HG02981 (cell line): Measurements from ENCODE around the gene SON.
"Not testable (repeated sequence)": the region's sequence is repeated elsewhere in the genome, so short reads cannot be mapped to it uniquely, and the experiment has no call there.

Experiments used
- ATAC-seq: cut with Tn5 transposase; IDR thresholded peaks from one replicate; pipeline ENCODE4 v1.9.1; 2021; ENCODE audit warnings: mild to moderate bottlenecking, moderate library complexity; ENCODE audit not compliant: unreplicated experiment

Gene SON

GRCh38 chr21:33572350-33572749 lies 29.5 kb downstream of the SON start:
- ATAC-seq: no peak

- ATAC-seq: not testable (repeated sequence)
Measured at GRCh38 chr21:33576741-33577141, 33.9 kb downstream of the SON start.

GRCh38 chr21:33578214-33578613 lies 35.4 kb downstream of the SON start:
- ATAC-seq: no peak

- no peak for ATAC-seq
Measured at GRCh38 chr21:33578959-33579542, 36.2 kb downstream of the SON start.

- no peak for ATAC-seq
Measured at GRCh38 chr21:33584455-33584854, 41.6 kb downstream of the SON start.

DNA sequence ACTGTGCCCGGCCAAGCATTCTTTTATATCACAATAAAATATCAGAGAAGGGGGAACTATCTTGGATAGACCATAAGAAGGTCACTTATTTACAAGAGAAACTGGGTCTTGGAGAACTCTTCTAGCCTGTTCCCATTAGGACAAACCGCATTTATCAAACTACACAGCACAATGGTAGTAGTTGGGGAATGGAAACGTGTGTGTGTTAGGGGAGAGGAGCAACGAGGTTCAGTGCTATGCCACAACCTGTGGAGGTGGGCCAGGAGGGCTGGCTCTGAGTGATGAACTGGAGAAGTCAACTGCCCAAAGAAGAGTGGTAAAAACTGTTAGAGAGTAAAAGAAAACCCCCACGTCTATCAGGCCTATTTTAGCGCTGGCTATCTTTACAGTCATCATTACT lies 44.1 kb downstream of the SON start:
- ATAC-seq: no peak

DNA sequence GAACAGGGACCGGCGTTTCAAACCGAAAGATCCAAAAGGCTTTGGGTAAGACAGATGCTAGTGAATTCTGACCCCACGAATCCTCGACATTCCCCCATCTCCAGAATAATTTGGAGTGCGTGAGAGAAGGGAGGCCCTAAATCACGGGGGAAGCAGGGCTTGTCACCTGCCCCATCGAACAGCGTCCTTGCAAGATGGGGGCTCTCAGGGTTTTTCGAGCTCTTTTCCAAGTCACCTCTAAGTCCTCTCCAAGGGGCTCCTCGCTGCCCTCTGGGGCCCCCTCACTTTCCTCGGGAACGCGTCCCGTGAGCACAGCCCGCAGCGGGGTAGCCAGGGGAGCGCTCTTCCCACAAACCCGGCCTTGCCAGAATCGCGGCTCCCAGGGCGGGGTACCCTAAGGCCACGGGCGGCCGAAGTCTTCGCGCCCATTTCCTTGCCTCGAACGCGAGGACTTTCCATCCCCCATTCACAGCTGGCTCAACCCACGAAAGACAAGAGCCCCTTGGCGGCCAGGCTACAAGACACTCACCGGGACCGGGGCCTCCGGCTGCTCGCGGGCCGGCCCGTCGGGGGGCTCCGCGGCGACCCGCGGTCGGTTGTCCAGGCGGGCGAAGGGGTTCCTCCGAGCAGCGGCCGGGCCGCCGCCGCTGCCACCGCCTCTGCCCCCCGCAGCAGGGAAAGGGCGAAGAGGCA lies 45.1 kb downstream of the SON start:
- peak; percentile 28 for ATAC-seq

GRCh38 chr21:33588485-33589335 lies 45.9 kb downstream of the SON start, which contains the start of gene DONSON:
DONSON (minus strand) TSS chr21:33588684; CDS start chr21:33588641, 43 bp downstream.
- peak; percentile 85 for ATAC-seq

DNA sequence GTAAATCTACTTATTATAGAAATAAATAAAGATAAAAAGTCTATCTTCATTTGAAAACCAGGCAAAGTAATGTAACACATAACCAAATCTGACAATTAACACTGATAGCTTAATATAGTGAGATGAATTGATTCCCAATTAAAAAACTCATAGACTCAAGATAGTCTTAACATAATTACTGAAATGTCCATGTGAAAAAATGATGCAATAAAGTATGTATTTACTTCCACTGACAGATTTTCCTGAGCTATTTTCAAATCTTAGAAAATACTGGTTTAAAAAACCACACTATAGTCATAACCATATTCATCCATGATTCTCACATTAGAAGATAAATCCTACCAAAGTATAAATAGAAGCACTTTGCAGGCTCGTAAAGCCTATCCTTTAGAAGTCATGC lies 55.2 kb downstream of the SON start:
- no peak for ATAC-seq

DNA sequence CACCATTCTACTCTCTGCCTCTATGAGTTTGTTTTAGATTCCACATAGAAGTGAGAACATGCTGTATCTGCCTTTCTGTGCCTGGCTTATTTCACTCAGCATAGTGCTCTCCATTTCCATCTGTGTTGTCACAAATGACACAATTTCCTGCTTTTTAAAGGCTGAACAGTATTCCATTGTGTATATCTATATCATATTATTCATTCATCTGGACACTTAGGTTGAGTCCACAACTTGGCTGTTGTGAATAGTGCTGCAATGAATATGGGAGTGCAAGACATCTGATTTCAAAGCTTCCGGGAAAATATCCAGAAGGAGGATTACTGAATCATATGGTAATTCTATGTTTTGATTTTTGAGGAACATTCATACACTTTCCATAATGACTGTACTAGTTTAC lies 65.7 kb downstream of the SON start:
- ATAC-seq: no peak

GRCh38 chr21:33611006-33611744 lies 68.3 kb downstream of the SON start:
- ATAC-seq: no peak

DNA sequence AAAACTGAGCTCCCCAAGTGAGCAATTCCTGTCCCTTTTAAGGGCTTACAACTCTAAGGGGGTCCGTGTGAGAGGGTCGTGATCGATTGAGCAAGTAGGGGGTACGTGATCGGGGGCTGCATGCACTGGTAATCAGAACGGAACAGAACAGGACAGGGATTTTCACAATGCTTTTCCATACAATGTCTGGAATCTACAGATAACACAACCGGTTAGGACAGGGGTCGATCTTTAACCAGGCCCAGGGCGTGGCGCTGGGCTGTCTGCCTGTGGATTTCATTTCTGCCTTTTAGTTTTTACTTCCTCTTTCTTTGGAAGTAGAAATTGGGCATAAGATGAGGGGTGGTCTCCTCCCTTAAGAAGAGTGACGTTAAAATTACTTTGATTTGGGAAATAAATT lies 74.7 kb downstream of the SON start:
- not testable (repeated sequence) for ATAC-seq

- no peak for ATAC-seq
Measured at GRCh38 chr21:33618407-33618806, 75.6 kb downstream of the SON start.

DNA sequence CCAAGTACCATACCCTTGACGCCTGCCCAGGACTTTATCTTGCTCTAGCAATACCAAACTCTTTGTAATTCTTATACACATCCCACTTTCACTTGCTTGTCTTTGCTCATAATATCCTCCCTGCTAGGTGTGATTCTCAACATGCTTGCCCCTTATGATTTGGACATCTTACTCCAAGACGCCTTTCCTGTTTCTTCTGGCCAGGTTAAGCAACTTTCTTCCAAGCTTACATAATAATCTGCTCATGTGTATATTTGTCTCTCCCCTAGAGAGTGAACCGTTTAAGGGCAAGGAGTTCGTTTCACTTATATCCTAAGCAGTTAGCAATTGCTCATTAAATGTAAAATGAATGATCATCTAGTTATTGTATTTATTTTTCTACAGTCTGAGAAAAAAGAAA lies 76.9 kb downstream of the SON start:
- ATAC-seq: no peak

DNA sequence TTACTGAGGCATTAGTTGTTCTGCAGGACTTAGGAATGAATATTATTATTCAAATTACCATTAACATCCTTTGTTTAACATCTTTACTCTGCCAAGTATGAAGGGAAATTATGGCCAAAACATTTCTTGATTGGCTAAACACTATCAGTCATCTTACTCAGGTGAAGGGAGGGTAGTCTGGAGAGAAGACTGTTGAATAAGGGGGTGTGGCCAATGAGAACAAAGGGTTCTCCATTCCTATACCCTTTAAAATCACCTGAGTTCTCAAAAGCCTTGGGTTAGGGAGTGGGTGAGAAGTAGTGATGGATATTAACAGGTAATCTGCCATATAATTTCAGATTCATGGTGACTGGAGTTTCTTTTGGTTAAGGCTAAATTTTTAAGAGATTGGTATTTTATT lies 79.4 kb downstream of the SON start:
- ATAC-seq: no peak

- not testable (repeated sequence) for ATAC-seq
Measured at GRCh38 chr21:33626151-33626550, 83.3 kb downstream of the SON start.
